ENCODE data around the gene ZFP69. TPM values are rescaled to one million over a fixed set of nuclear protein-coding genes. Genes with fewer than 3 reads are reported as not detected.
A peak's percentile ranks its signal among the peaks of the same experiment; 100 is the strongest.

ZFP69 gene
- total and polyA plus RNA-seq, 4 donors, result 0.96 to 1.9 (median 1.2) TPM

DNA sequence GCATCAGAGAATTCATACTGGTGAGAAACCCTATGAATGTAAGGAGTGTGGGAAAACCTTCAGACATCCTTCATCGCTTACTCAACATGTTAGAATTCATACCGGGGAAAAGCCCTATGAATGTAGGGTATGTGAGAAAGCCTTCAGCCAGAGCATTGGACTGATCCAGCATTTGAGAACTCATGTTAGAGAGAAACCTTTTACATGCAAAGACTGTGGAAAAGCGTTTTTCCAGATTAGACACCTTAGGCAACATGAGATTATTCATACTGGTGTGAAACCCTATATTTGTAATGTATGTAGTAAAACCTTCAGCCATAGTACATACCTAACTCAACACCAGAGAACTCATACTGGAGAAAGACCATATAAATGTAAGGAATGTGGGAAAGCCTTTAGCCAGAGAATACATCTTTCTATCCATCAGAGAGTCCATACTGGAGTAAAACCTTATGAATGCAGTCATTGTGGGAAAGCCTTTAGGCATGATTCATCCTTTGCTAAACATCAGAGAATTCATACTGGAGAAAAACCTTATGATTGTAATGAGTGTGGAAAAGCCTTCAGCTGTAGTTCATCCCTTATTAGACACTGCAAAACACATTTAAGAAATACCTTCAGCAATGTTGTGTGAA is 14.0 kb upstream of the ZFP69 start:
- TF ChIP-seq, protein P1, sequence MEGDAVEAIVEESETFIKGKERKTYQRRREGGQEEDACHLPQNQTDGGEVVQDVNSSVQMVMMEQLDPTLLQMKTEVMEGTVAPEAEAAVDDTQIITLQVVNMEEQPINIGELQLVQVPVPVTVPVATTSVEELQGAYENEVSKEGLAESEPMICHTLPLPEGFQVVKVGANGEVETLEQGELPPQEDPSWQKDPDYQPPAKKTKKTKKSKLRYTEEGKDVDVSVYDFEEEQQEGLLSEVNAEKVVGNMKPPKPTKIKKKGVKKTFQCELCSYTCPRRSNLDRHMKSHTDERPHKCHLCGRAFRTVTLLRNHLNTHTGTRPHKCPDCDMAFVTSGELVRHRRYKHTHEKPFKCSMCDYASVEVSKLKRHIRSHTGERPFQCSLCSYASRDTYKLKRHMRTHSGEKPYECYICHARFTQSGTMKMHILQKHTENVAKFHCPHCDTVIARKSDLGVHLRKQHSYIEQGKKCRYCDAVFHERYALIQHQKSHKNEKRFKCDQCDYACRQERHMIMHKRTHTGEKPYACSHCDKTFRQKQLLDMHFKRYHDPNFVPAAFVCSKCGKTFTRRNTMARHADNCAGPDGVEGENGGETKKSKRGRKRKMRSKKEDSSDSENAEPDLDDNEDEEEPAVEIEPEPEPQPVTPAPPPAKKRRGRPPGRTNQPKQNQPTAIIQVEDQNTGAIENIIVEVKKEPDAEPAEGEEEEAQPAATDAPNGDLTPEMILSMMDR (IDR thresholded peaks at IDR 0.05; ENCODE audit: low read depth, low read length, missing input control), result no peak
- TF ChIP-seq GABPA (IDR thresholded peaks at IDR 0.05 in 1 of 2, conservative IDR thresholded peaks at IDR 0.05 in 1 of 2) (no peak), HNF4G (IDR thresholded peaks at IDR 0.05) (no peak), EGR1 (IDR thresholded peaks at IDR 0.05; ENCODE audit: low read depth in 2 of 2) (no peak), RXRA (IDR thresholded peaks at IDR 0.05) (no peak), JUND (IDR thresholded peaks at IDR 0.05) (no peak), FOXA2 (IDR thresholded peaks at IDR 0.05) (no peak), TAF1 (conservative IDR thresholded peaks at IDR 0.05) (no peak), NR2F2 (IDR thresholded peaks at IDR 0.05) (no peak), HNF4A (conservative IDR thresholded peaks at IDR 0.05) (no peak), FOXA1 (IDR thresholded peaks at IDR 0.05) (no peak), YY1 (IDR thresholded peaks at IDR 0.05) (no peak), RAD21 (IDR thresholded peaks at IDR 0.05) (no peak), SP1 (IDR thresholded peaks at IDR 0.05) (no peak)
- TF ChIP-seq, protein P2, sequence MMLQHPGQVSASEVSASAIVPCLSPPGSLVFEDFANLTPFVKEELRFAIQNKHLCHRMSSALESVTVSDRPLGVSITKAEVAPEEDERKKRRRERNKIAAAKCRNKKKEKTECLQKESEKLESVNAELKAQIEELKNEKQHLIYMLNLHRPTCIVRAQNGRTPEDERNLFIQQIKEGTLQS (IDR thresholded peaks at IDR 0.05), result no peak
- TF ChIP-seq, protein P3, sequence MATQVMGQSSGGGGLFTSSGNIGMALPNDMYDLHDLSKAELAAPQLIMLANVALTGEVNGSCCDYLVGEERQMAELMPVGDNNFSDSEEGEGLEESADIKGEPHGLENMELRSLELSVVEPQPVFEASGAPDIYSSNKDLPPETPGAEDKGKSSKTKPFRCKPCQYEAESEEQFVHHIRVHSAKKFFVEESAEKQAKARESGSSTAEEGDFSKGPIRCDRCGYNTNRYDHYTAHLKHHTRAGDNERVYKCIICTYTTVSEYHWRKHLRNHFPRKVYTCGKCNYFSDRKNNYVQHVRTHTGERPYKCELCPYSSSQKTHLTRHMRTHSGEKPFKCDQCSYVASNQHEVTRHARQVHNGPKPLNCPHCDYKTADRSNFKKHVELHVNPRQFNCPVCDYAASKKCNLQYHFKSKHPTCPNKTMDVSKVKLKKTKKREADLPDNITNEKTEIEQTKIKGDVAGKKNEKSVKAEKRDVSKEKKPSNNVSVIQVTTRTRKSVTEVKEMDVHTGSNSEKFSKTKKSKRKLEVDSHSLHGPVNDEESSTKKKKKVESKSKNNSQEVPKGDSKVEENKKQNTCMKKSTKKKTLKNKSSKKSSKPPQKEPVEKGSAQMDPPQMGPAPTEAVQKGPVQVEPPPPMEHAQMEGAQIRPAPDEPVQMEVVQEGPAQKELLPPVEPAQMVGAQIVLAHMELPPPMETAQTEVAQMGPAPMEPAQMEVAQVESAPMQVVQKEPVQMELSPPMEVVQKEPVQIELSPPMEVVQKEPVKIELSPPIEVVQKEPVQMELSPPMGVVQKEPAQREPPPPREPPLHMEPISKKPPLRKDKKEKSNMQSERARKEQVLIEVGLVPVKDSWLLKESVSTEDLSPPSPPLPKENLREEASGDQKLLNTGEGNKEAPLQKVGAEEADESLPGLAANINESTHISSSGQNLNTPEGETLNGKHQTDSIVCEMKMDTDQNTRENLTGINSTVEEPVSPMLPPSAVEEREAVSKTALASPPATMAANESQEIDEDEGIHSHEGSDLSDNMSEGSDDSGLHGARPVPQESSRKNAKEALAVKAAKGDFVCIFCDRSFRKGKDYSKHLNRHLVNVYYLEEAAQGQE (IDR thresholded peaks at IDR 0.05), result no peak
- TF ChIP-seq, protein P4, sequence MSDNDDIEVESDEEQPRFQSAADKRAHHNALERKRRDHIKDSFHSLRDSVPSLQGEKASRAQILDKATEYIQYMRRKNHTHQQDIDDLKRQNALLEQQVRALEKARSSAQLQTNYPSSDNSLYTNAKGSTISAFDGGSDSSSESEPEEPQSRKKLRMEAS (IDR thresholded peaks at IDR 0.05), result no peak
- TF ChIP-seq, protein P5, sequence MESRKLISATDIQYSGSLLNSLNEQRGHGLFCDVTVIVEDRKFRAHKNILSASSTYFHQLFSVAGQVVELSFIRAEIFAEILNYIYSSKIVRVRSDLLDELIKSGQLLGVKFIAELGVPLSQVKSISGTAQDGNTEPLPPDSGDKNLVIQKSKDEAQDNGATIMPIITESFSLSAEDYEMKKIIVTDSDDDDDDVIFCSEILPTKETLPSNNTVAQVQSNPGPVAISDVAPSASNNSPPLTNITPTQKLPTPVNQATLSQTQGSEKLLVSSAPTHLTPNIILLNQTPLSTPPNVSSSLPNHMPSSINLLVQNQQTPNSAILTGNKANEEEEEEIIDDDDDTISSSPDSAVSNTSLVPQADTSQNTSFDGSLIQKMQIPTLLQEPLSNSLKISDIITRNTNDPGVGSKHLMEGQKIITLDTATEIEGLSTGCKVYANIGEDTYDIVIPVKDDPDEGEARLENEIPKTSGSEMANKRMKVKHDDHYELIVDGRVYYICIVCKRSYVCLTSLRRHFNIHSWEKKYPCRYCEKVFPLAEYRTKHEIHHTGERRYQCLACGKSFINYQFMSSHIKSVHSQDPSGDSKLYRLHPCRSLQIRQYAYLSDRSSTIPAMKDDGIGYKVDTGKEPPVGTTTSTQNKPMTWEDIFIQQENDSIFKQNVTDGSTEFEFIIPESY (IDR thresholded peaks at IDR 0.05), result no peak
- no peak for DNase-seq (ENCODE audit: low spot score)
- peaks cover 0 to 28% (median 5%) of the 10 kb centered on the region in 4 donors for H3K36me3 ChIP-seq (ENCODE audit: control insufficient read depth in 4 of 4, insufficient read depth in 3 of 4, low read depth in 1 of 4, low read length in 3 of 4)

More for the DNA sequence above, 14.0 kb upstream of the ZFP69 start:
- Histone ChIP-seq H3K4me1 (ENCODE audit: control insufficient read depth in 4 of 4, insufficient read depth in 4 of 4, low read length in 3 of 4) (no peaks in the 10 kb centered on the region), H3K9ac (ENCODE audit: low read depth in 1 of 2, low read length in 2 of 2) (no peak overlapping the region), H3K4me3 (ENCODE audit: low read depth in 1 of 3, low read length in 3 of 3) (peak overlapping the region in 1 of 3 donors; percentile 15), H3K27me3 (ENCODE audit: control insufficient read depth in 4 of 4, insufficient read depth in 4 of 4, low read length in 3 of 4) (no peaks in the 10 kb centered on the region), H3K27ac (ENCODE audit: low read depth in 1 of 2, low read length in 2 of 2) (no peak overlapping the region), H3K9me3 (ENCODE audit: control insufficient read depth in 4 of 4, low read length in 3 of 4) (peaks cover 30 to 83% (median 53%) of the 10 kb centered on the region in 4 donors)
- 95% methylated on average over 3 of the region's 3 CpGs for WGBS

Data from liver (tissue), 9 donors.